Measurements from ENCODE around the gene KLF15. TPM values are rescaled to one million over a fixed set of nuclear protein-coding genes. Genes with fewer than 3 reads are reported as not detected.

The KLF15 gene
- total RNA-seq, 1 experiment from 2014 or later = 3.3 TPM

GRCh38 chr3:126397610-126398422 is 40.6 kb upstream of the KLF15 start:
- POLR2A ChIA-PET = no interaction called here

More at GRCh38 chr3:126397610-126398422, 40.6 kb upstream of the KLF15 start:
- CTCF ChIA-PET = no interaction called here
- intact Hi-C loops (cut with micrococcal nuclease) = no loop called here
- Histone ChIP-seq H4K20me1 (ENCODE audit: insufficient read depth) (no peaks in the 10 kb centered on the region), H3K9me2 (ENCODE audit: insufficient read depth) (no peaks in the 10 kb centered on the region), H3K4me2 (ENCODE audit: low read length) (no peak overlapping the region), H3K36me3 (ENCODE audit: control insufficient read depth in 1 of 2, insufficient read depth in 2 of 2, low read length in 2 of 2) (no peaks in the 10 kb centered on the region), H3K9me3 (ENCODE audit: control insufficient read depth in 1 of 2, insufficient read depth in 1 of 2, low read depth in 1 of 2, low read length in 2 of 2) (no peaks in the 10 kb centered on the region), H2AFZ (ENCODE audit: low read depth, low read length, poor library complexity, severe bottlenecking) (no peak overlapping the region), H3K4me3 (replicated peaks in 1 of 2; ENCODE audit: low read depth in 1 of 2, low read length in 2 of 2) (no peak overlapping the region), H3K79me2 (ENCODE audit: insufficient read depth, low read length) (no peaks in the 10 kb centered on the region), H3K27me3 (ENCODE audit: insufficient read depth, low read length) (no peaks in the 10 kb centered on the region), H3K27ac (ENCODE audit: low read depth, low read length) (no peak overlapping the region), H3K9ac (ENCODE audit: low read length) (no peak overlapping the region), H3K4me1 (ENCODE audit: control insufficient read depth in 1 of 2, insufficient read depth in 2 of 2, low read length in 2 of 2) (no peaks in the 10 kb centered on the region)
- ATAC-seq = no peak
- no peak for TF ChIP-seq SP1 (IDR thresholded peaks at IDR 0.05; ENCODE audit: low read depth)
- TF ChIP-seq EZH2phosphoT487 (IDR thresholded peaks at IDR 0.05; ENCODE audit: borderline replicate concordance) = no peak
- no peak for TF ChIP-seq ZFX (IDR thresholded peaks at IDR 0.05)
- no peak for TF ChIP-seq FOSL1 (IDR thresholded peaks at IDR 0.05; ENCODE audit: low read depth)
- no peak for TF ChIP-seq SIN3A (IDR thresholded peaks at IDR 0.05; ENCODE audit: low read depth)
- TF ChIP-seq EZH2 (IDR thresholded peaks at IDR 0.05) = no peak
- no peak for TF ChIP-seq TCF7L2 (IDR thresholded peaks at IDR 0.05; ENCODE audit: borderline replicate concordance, extremely low read depth, insufficient read depth, insufficient read length)
- TF ChIP-seq RAD21 (IDR thresholded peaks at IDR 0.05; ENCODE audit: low read depth) = no peak
- TF ChIP-seq JUND (IDR thresholded peaks at IDR 0.05) = no peak
- TF ChIP-seq ZBTB33 (IDR thresholded peaks at IDR 0.05; ENCODE audit: extremely low read depth, insufficient replicate concordance, low read length) = no peak
- TF ChIP-seq YY1 (IDR thresholded peaks at IDR 0.05; ENCODE audit: extremely low read depth, insufficient replicate concordance, low read depth, low read length) = no peak
- TF ChIP-seq ELF1 (IDR thresholded peaks at IDR 0.05; ENCODE audit: borderline replicate concordance, low read depth) = no peak
- no peak for TF ChIP-seq CTCF (IDR thresholded peaks at IDR 0.05 in 2 of 3, conservative IDR thresholded peaks at IDR 0.05 in 1 of 3; ENCODE audit: borderline replicate concordance in 1 of 3, insufficient read depth in 1 of 3, low read depth in 2 of 3, low read length in 2 of 3)
- no peak for TF ChIP-seq POLR2A (IDR thresholded peaks at IDR 0.05; ENCODE audit: borderline replicate concordance, extremely low read depth, insufficient read depth, insufficient read length)
- no peak for TF ChIP-seq ATF3 (IDR thresholded peaks at IDR 0.05)
- no peak for TF ChIP-seq CEBPB (IDR thresholded peaks at IDR 0.05; ENCODE audit: low read depth)
- TF ChIP-seq POLR2AphosphoS5 (IDR thresholded peaks at IDR 0.05; ENCODE audit: low read depth, low read length) = no peak
- TF ChIP-seq ZNF274 (IDR thresholded peaks at IDR 0.05; ENCODE audit: low read depth, low read length) = no peak
- RAD21 ChIA-PET (ENCODE audit: low non-redundant PET in 1 of 2, low total read pairs in 2 of 2, uncharacterized antibody in 2 of 2, unreplicated experiment in 2 of 2) = no interaction called here
- no peak for DNase-seq (ENCODE audit: low read depth, low spot score)
- BruUV-seq (replicated peaks) = no TSS peak

All from HCT116 (cell line).